VCaP (cell line): ENCODE data around the gene SLC22A15.
A peak's percentile ranks its signal among the peaks of the same experiment; 100 is the strongest.
"Not testable (repeated sequence)": the region's sequence is repeated elsewhere in the genome, so short reads cannot be mapped to it uniquely, and the experiment has no call there.

Experiments used
- H3K27ac ChIP-seq: fragments of 450-650 bp; 2 replicates; pipeline ENCODE4 v1.5.1; 2017
- TF ChIP-seq, protein P1 (sequence below): fragments of 450-650 bp; conservative IDR thresholded peaks from 2 replicates; pipeline ENCODE4 v1.5.1; 2017; ENCODE audit warnings: mild to moderate bottlenecking, moderate library complexity

Gene SLC22A15

DNA sequence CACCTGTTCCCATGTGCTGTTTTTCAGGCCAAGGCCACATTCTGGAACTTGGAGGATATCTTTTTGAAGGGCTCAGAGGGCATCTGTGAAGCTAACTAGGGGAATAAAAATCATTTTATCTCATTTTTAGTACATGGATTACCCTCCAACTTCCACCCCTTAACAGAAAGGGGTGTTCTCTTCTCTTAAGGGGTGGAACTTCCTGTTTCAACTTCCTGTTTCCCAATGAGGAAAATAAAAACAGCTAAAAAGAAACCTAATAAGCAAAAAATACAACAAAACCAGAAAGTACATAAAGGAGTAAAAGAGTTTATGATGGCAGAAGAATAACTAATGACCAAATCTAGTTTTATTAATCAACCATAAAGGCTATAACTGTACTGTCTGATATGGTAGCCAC is 24.8 kb upstream of the SLC22A15 start:
- TF ChIP-seq, protein P1, sequence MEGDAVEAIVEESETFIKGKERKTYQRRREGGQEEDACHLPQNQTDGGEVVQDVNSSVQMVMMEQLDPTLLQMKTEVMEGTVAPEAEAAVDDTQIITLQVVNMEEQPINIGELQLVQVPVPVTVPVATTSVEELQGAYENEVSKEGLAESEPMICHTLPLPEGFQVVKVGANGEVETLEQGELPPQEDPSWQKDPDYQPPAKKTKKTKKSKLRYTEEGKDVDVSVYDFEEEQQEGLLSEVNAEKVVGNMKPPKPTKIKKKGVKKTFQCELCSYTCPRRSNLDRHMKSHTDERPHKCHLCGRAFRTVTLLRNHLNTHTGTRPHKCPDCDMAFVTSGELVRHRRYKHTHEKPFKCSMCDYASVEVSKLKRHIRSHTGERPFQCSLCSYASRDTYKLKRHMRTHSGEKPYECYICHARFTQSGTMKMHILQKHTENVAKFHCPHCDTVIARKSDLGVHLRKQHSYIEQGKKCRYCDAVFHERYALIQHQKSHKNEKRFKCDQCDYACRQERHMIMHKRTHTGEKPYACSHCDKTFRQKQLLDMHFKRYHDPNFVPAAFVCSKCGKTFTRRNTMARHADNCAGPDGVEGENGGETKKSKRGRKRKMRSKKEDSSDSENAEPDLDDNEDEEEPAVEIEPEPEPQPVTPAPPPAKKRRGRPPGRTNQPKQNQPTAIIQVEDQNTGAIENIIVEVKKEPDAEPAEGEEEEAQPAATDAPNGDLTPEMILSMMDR = no peak

DNA sequence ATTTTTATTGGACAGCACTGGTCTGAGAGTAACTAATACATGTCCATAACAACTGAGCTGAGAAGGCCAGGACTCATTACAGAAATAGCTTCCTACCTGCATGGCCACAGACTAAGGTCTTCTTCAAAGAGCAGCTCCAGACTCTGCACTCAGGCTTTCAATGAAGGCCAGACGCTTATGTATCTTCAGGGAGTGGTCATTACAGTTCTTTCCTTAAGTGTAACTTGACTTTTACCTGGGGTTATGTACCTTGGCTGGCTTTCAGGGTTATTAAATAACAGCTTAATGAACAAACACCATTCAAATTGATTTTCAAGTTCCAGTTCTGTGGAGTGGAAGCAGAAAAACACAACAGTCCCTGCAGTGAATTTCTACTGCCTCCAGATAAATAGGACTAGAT is 23.8 kb upstream of the SLC22A15 start:
- TF ChIP-seq, protein P1 = no peak
- H3K27ac ChIP-seq = peak overlapping the region; percentile 87

More for the DNA sequence above, 24.8 kb upstream of the SLC22A15 start:
- peak overlapping the region; percentile 87 for H3K27ac ChIP-seq

DNA sequence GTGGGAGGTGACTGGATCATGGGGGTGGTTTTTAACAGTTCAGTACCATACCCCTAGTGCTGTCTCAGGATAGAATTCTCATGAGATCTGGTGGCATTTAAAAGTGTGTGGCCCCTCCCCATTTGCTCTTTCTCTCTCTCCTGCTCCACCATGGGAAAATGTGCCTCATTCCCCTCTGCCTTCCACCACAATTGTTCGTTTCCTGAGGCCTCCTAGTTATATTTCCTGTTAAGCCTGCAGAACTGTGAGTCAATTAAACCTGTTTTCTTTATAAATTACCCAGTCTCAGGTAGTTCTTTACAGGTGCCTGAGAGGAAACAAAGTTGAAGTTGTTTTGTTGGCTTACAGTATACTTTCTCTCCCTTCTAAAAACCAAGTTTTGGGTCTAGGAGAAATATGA is 23.1 kb upstream of the SLC22A15 start:
- TF ChIP-seq, protein P1 = no peak
- H3K27ac ChIP-seq = peak overlapping the region; percentile 87

DNA sequence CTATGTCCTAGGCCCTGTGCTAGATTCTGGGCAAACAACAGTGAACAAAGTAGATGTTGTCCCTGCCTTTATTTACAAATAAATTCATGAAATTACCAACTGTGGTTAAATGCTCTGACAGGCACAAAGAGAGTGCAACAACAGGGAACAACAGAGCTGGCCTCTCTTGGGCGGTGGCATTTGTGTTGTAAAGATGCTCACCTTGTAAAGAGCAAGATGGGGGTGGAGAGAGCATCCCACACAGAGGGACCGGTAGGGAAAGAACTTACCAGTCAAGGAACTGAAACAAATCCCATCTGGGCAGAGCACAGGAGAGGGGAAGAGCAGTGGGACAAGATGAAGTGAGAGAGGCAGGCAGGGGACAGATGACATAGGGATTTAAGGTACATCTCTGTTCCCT is 21.6 kb upstream of the SLC22A15 start:
- TF ChIP-seq, protein P1 = no peak
- H3K27ac ChIP-seq = peak overlapping the region; percentile 87

DNA sequence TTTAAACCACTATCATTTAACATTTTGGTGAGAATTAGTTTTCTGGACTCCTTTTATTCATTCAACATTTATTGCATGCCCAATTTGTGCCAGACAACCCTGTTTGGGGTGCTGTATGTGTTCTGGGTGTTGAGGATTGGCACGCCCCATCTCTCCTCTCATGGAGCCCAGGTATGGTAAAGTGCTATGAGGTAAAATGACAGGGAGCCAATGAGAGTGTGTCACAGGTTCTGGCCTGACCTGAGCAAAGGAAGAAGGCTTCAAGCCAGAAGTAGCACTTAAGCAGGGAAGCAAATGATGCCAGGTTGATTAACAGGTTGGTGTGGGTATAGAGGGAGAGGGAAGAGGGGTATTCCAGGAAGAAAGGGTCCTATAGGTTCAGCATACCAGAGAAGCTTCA is 21.1 kb upstream of the SLC22A15 start:
- TF ChIP-seq, protein P1 = no peak
- no peak overlapping the region; the same call in 1 of the 2 replicates for H3K27ac ChIP-seq

DNA sequence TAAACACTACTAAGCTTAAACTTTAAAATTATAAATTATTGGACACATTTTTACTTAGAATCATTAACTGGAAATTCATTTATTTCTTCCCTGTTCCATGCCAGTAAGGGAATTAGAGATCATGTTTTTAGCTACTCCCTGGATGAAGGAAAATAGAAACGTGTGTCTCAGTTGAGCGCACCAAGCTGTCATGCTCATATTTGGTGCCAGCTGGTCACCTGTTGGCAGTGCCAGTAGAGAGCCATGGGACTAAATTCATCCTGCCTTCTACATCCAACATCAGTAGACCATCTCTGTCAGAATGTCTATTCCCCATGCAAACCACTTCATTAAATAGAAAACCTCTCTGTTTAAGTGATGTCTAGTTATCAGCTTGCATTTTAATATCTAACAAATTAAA is 17.4 kb upstream of the SLC22A15 start:
- TF ChIP-seq, protein P1 = no peak
- H3K27ac ChIP-seq = no peak overlapping the region

DNA sequence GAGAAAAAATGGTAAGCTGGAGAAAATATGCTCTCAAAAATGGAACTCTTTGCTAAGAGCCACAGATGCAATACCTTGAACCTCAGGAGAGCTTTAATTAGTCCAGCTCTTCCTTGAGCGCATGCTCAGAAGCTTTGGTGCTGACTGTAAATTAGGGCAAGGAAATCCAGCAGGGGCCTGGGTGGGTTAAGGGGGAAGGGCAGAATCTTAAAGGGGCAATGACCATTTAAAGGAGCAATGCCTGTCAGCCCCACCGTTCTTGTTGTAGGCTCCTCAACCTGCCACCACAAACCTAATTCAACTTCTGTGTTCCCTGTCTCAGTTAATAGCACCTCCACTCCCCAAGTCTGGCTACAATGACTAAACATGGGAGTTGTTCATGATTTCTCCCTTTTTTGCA is 6.8 kb upstream of the SLC22A15 start:
- no peak overlapping the region for H3K27ac ChIP-seq
- TF ChIP-seq, protein P1 = no peak

DNA sequence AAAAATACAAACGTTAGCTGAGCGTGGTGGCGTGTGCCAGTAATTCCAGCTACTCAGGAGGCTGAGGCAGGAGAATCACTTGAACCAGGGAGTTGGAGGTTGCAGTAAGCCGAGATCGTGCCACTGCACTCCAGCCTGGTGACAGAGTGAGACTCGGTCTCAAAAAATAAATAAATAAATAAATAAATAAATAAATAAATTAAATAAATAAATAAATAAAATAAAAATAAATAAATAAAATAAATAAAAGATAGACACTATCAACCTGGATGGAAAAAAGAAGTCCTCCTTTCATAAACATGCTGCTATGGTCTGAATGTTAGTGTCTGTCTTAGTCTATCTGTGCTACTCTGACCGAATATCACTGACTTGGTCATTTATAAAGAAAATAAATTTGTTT is 4.5 kb upstream of the SLC22A15 start:
- H3K27ac ChIP-seq = not testable (repeated sequence)
